ENCODE measurements around the gene ABO.
"Not testable (repeated sequence)": the region's sequence is repeated elsewhere in the genome, so short reads cannot be mapped to it uniquely, and the experiment has no call there.

Gene ABO

GRCh38 chr9:133261753-133262120 is 13.3 kb downstream of the ABO start:
- no peak for DNase-seq

GRCh38 chr9:133261103-133261752 is 13.8 kb downstream of the ABO start:
- DNase-seq = no peak

- DNase-seq = no peak
Measured at GRCh38 chr9:133260334-133261102, 14.5 kb downstream of the ABO start.

GRCh38 chr9:133258061-133259015 is 16.7 kb downstream of the ABO start:
- no peak for DNase-seq

GRCh38 chr9:133257465-133257956 is 17.5 kb downstream of the ABO start:
- no peak for DNase-seq

DNA sequence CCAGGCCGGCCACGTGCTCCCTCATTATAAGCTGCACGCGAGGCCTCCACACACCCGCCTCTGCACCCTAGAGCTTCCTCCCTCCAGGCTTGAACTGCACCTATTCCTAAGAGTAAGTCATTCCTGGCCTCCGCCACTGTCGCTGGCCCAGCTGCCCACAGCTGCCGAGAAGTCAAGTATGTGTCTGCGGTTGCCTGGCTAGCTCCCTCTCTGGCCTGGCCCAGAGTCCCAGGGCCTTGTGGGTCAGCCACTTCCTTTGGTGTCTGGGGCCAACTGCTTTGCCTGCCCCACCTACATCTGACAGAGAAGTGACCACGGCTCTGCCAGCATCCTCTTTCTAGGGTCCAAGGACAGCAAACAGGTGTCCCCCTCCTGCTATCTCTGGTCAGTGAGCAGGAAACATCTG is 18.3 kb downstream of the ABO start:
- DNase-seq = no peak

- DNase-seq = no peak
Measured at GRCh38 chr9:133256136-133256461, 18.9 kb downstream of the ABO start.

GRCh38 chr9:133255371-133256135 is 19.4 kb downstream of the ABO start:
- no peak for DNase-seq

DNA sequence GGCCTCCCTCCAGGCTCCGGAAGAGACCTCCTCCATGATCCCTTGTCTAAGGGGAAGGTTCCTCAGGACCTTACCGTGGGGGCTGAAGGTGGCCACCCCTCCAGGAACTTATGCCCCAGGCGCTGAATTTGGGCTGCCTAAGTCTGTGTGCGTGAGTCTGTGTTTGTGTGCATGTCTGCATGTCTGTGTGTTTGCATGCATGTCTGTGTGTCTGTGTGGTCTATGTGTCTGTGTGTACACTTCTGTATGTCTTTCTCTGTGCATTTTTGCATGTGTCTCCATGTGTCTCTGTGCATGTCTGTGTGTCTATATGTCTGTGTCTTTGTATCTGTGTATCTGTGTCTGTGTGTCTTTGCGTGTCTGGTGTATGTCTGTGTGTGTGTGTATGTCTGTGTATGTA is 20.5 kb downstream of the ABO start:
- DNase-seq = no peak

GRCh38 chr9:133253268-133253667 is 21.7 kb downstream of the ABO start:
- DNase-seq = no peak

GRCh38 chr9:133252301-133253020 is 22.5 kb downstream of the ABO start:
- no peak for DNase-seq

- DNase-seq = no peak
Measured at GRCh38 chr9:133251773-133252172, 23.2 kb downstream of the ABO start.

- DNase-seq = not testable (repeated sequence)
Measured at GRCh38 chr9:133251221-133251620, 23.8 kb downstream of the ABO start.

GRCh38 chr9:133250741-133251170 is 24.2 kb downstream of the ABO start:
- no peak for DNase-seq

GRCh38 chr9:133249337-133249736 is 25.7 kb downstream of the ABO start:
- no peak for DNase-seq

GRCh38 chr9:133248726-133249295 is 26.2 kb downstream of the ABO start:
- DNase-seq = no peak

DNA sequence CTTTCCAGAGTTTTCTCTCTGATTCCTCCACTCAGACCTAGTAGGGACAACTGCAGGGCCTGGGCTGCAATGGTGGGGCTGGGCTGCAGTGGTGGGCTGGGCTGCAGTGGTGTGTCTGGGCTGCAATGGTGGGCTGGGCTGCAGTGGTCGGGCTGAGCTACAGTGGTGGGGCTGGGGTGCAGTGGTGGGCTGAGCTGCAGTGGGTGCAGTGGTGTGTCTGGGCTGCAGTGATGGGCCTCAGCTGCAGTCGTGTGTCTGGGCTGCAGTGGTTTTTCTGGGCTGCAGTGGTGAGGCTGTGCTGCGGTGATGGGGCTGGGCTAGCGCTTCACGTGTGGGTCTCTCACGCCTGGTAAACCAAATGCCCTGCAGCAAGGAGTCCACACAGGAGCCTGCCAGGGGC is 27.4 kb downstream of the ABO start:
- no peak for DNase-seq

DNA sequence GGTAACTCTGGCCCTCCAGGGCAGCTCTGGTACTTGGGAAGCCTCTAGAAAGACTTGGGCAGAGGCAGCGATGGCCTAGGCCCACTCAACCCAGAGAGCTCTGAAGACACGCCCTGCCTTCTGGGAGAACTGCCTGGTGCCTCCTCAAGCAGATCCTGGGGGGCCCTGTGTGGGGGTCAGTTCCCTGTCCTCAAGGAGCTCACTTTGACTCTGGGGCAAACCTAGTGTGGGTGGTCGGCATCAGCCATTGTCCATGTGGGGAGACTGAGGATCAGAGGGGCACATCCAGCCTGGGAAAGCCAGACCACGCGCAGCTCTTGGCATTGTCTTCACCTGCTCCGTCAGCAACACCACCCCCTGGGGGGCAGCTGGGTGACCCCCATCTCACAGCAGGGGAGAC is 28.0 kb downstream of the ABO start:
- no peak for DNase-seq

DNA sequence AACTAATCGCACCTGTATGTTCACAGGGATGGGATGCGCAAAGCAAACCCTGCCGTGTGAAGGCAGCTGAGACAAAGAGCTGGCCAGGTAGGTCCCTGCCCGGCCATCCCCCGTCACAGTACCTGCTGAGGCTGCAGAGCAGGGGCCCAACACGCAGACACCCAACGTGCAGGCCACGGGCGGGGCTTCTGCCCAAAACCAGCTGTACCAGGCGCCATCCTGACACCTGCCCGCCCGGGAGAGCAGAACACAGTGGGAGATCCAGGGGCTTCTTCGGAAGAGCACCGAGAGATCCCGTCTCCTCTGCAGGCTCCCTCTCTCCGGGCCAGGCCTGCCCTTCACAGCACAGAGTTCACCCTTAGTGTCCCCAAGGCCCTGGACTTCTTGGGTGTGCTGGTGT is 28.4 kb downstream of the ABO start:
- no peak for DNase-seq

DNA sequence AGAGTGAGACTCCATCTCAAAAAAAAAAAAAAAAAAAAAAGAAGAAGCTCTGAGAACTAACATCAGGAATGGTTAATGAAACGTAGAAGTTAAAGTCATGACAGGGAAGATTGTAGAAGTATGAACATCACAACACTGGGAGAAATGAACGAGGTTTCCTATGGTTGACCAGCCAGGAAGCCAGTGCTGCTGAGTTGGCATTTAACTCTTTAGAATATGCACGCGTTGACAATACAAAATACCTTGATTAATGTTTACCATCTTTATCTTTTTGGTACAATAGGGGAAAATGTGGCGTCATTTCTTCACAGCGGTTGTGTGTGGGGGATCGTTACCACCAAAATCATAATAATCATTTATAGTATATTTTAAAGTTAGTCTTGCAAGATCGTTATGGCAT is 32.0 kb downstream of the ABO start:
- no peak for DNase-seq

GRCh38 chr9:133242241-133242640 is 32.8 kb downstream of the ABO start:
- no peak for DNase-seq

All from activated effector memory CD4-positive, alpha-beta T cell treated with Interleukin-2 at 50 U/mL for 16 hours (primary cell).